Measurements from ENCODE around the gene HS3ST4. TPM values are rescaled to one million over a fixed set of nuclear protein-coding genes. Genes with fewer than 3 reads are reported as not detected.
"Not testable (repeated sequence)": the region's sequence is repeated elsewhere in the genome, so short reads cannot be mapped to it uniquely, and the experiment has no call there.

The HS3ST4 gene
- total and polyA plus RNA-seq, 2 donors (not counting 1 experiment from before 2014, with no cell fraction given): not detected

- Histone ChIP-seq H3K79me2 (ENCODE audit: control insufficient read depth, insufficient read depth, low read length) (no peaks in the 10 kb centered on the region), H4K20me1 (ENCODE audit: control insufficient read depth, extremely low read depth, insufficient read depth, low read length) (no peaks in the 10 kb centered on the region), H2AFZ (ENCODE audit: low read length) (no peak overlapping the region), H3K4me2 (ENCODE audit: extremely low read depth, insufficient read depth, low read length) (no peak overlapping the region), H3K27me3 (ENCODE audit: control insufficient read depth, insufficient read depth, low read length) (no peaks in the 10 kb centered on the region), H3K4me3 (replicated peaks in 1 of 4; ENCODE audit: control extremely low read depth in 1 of 4, insufficient read depth in 1 of 4, low read depth in 3 of 4, low read length in 4 of 4) (no peak overlapping the region), H3K36me3 (ENCODE audit: control insufficient read depth, insufficient read depth, low read length) (no peaks in the 10 kb centered on the region), H3K27ac (ENCODE audit: insufficient read depth, low read length) (no peak overlapping the region), H3K4me1 (ENCODE audit: control insufficient read depth, extremely low read depth, insufficient read depth, low read length) (no peaks in the 10 kb centered on the region), H3K9ac (ENCODE audit: insufficient read depth, low read length) (no peak overlapping the region), H3K9me3 (ENCODE audit: control insufficient read depth, insufficient read depth, low read depth, low read length) (no peaks in the 10 kb centered on the region)
- DNase-seq (ENCODE audit: low read depth in 2 of 2): no peak
- TF ChIP-seq EZH2 (IDR thresholded peaks at IDR 0.05; ENCODE audit: low read length, missing control alignments) (no peak), CTCF (conservative IDR thresholded peaks at IDR 0.05 in 1 of 2, IDR thresholded peaks at IDR 0.05 in 1 of 2; ENCODE audit: low read depth in 1 of 2, low read length in 2 of 2) (no peak)
These were observed 72.7 kb downstream of the HS3ST4 start for GRCh38 chr16:25764466-25764865.

- H3K79me2 ChIP-seq (ENCODE audit: control insufficient read depth, insufficient read depth, low read length): no peaks in the 10 kb centered on the region
- no peaks in the 10 kb centered on the region for H3K4me1 ChIP-seq (ENCODE audit: control insufficient read depth, extremely low read depth, insufficient read depth, low read length)
- no peak overlapping the region for H2AFZ ChIP-seq (ENCODE audit: low read length)
- no peaks in the 10 kb centered on the region for H3K27me3 ChIP-seq (ENCODE audit: control insufficient read depth, insufficient read depth, low read length)
- H3K4me3 ChIP-seq (replicated peaks in 1 of 4; ENCODE audit: control extremely low read depth in 1 of 4, insufficient read depth in 1 of 4, low read depth in 3 of 4, low read length in 4 of 4): no peak overlapping the region
- DNase-seq (ENCODE audit: low read depth in 2 of 2): no peak
- H3K4me2 ChIP-seq (ENCODE audit: extremely low read depth, insufficient read depth, low read length): no peak overlapping the region
- H3K9me3 ChIP-seq (ENCODE audit: control insufficient read depth, insufficient read depth, low read depth, low read length): no peaks in the 10 kb centered on the region
- no peaks in the 10 kb centered on the region for H4K20me1 ChIP-seq (ENCODE audit: control insufficient read depth, extremely low read depth, insufficient read depth, low read length)
- TF ChIP-seq CTCF (conservative IDR thresholded peaks at IDR 0.05 in 1 of 2, IDR thresholded peaks at IDR 0.05 in 1 of 2; ENCODE audit: low read depth in 1 of 2, low read length in 2 of 2) (no peak), EZH2 (IDR thresholded peaks at IDR 0.05; ENCODE audit: low read length, missing control alignments) (no peak)
- no peaks in the 10 kb centered on the region for H3K36me3 ChIP-seq (ENCODE audit: control insufficient read depth, insufficient read depth, low read length)
- H3K27ac ChIP-seq (ENCODE audit: insufficient read depth, low read length): no peak overlapping the region
- no peak overlapping the region for H3K9ac ChIP-seq (ENCODE audit: insufficient read depth, low read length)
These were observed 79.5 kb downstream of the HS3ST4 start for GRCh38 chr16:25771216-25771615.

- Histone ChIP-seq H3K79me2 (ENCODE audit: control insufficient read depth, insufficient read depth, low read length) (no peaks in the 10 kb centered on the region), H3K4me1 (ENCODE audit: control insufficient read depth, extremely low read depth, insufficient read depth, low read length) (no peaks in the 10 kb centered on the region), H3K9ac (ENCODE audit: insufficient read depth, low read length) (no peak overlapping the region), H3K27ac (ENCODE audit: insufficient read depth, low read length) (no peak overlapping the region), H3K4me2 (ENCODE audit: extremely low read depth, insufficient read depth, low read length) (no peak overlapping the region), H2AFZ (ENCODE audit: low read length) (no peak overlapping the region), H3K9me3 (ENCODE audit: control insufficient read depth, insufficient read depth, low read depth, low read length) (no peaks in the 10 kb centered on the region), H3K27me3 (ENCODE audit: control insufficient read depth, insufficient read depth, low read length) (no peaks in the 10 kb centered on the region), H3K36me3 (ENCODE audit: control insufficient read depth, insufficient read depth, low read length) (no peaks in the 10 kb centered on the region), H3K4me3 (replicated peaks in 1 of 4; ENCODE audit: control extremely low read depth in 1 of 4, insufficient read depth in 1 of 4, low read depth in 3 of 4, low read length in 4 of 4) (no peak overlapping the region), H4K20me1 (ENCODE audit: control insufficient read depth, extremely low read depth, insufficient read depth, low read length) (no peaks in the 10 kb centered on the region)
- no peak for TF ChIP-seq EZH2 (IDR thresholded peaks at IDR 0.05; ENCODE audit: low read length, missing control alignments)
- no peak for TF ChIP-seq CTCF (conservative IDR thresholded peaks at IDR 0.05 in 1 of 2, IDR thresholded peaks at IDR 0.05 in 1 of 2; ENCODE audit: low read depth in 1 of 2, low read length in 2 of 2)
- no peak for DNase-seq (ENCODE audit: low read depth in 2 of 2)
These were observed 80.2 kb downstream of the HS3ST4 start for GRCh38 chr16:25771812-25772568.

GRCh38 chr16:25776214-25776613 lies 84.5 kb downstream of the HS3ST4 start:
- not testable (repeated sequence) for H2AFZ ChIP-seq (ENCODE audit: low read length); H3K79me2 ChIP-seq (ENCODE audit: control insufficient read depth, insufficient read depth, low read length); H4K20me1 ChIP-seq (ENCODE audit: control insufficient read depth, extremely low read depth, insufficient read depth, low read length); H3K9me3 ChIP-seq (ENCODE audit: control insufficient read depth, insufficient read depth, low read depth, low read length); H3K4me2 ChIP-seq (ENCODE audit: extremely low read depth, insufficient read depth, low read length); DNase-seq (ENCODE audit: low read depth in 2 of 2); H3K9ac ChIP-seq (ENCODE audit: insufficient read depth, low read length); H3K36me3 ChIP-seq (ENCODE audit: control insufficient read depth, insufficient read depth, low read length); H3K4me1 ChIP-seq (ENCODE audit: control insufficient read depth, extremely low read depth, insufficient read depth, low read length); H3K4me3 ChIP-seq (replicated peaks in 1 of 4; ENCODE audit: control extremely low read depth in 1 of 4, insufficient read depth in 1 of 4, low read depth in 3 of 4, low read length in 4 of 4); H3K27me3 ChIP-seq (ENCODE audit: control insufficient read depth, insufficient read depth, low read length); H3K27ac ChIP-seq (ENCODE audit: insufficient read depth, low read length)
